ENCODE measurements around the gene EPHB1.

- no peak for TF ChIP-seq POLR2AphosphoS5 (IDR thresholded peaks at IDR 0.05; ENCODE audit: low read depth, low read length)
- TF ChIP-seq POLR2A (IDR thresholded peaks at IDR 0.05; ENCODE audit: low read depth, low read length), result no peak
Observed at GRCh38 chr3:134833453-134834163, 38.5 kb downstream of the EPHB1 start.

Measured in GM12891 (cell line).